Activated T-cell treated with anti-CD3 and anti-CD28 coated beads, Interleukin-2, amount 50 U/mL, for 48 hours (primary cell): ENCODE results near the gene G3BP1.
A peak's percentile ranks its signal among the peaks of the same experiment; 100 is the strongest.
"Not testable (repeated sequence)": the region's sequence is repeated elsewhere in the genome, so short reads cannot be mapped to it uniquely, and the experiment has no call there.

ENCODE experiments used
- DNase-seq, 2 experiments: peaks; one replicate each; pipeline ENCODE4 v3.0.0-alpha.2; 2020

G3BP1 gene

DNA sequence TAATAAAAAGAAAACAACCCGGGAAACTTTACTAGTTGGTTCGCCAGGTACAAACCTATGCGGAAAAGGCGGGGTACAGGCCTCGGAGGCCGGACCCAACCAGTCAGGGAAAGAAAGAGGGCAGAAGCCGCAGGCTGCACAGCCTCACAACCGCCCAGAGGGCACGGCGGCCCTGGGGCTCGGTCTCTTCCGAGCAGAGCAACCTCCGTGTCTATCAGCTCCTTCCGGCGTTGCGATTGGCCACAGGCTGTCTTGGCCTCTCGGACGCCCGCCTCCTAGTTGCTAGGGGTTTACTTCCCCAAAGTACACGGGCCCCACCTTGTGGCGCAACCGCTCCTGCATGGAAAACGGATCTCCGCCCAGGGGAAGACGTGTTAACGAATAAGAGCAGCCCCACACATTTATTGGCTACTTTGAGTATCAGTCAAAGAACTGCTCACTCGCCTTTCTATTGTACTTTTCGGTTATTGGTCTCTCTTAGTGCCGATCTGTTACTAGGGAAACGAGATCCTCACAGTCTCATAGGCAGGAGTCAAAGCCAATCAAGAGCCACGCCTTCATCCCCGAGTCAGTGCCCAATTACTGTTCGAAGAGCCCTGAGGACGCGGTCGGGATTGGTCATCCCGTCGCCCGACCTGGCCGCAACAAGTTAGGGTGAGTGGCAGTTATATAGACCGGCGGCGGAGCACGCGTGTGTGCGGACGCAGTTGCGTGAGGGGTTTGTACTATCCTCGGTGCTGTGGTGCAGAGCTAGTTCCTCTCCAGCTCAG lies at the start of gene G3BP1:
Gene G3BP1, plus strand, starts transcription at position 696 of the 770 bp plus-strand sequence. CDS start 14,667 bp downstream, outside the sequence.
- DNase-seq = peak; percentile 98 to 99

DNA sequence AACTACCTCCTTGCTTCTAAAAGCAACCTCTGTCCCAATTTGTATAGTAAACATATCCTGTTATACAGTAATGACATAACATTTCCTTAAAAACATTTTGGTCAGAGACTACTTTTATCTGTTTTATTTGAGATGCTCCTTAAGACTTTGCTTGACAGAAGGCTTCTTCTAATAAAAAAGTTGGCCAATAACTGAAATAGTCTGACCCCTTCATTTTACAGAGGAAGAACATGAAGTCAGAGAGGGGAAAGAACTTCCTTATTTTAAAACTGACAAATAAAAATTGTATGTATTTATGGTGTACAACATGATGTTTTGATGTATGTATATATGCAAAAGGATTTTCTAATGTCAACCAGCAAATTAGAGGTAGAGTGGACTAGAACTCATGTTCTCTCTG lies 49.2 kb upstream of the G3BP1 start:
- DNase-seq = no peak

DNA sequence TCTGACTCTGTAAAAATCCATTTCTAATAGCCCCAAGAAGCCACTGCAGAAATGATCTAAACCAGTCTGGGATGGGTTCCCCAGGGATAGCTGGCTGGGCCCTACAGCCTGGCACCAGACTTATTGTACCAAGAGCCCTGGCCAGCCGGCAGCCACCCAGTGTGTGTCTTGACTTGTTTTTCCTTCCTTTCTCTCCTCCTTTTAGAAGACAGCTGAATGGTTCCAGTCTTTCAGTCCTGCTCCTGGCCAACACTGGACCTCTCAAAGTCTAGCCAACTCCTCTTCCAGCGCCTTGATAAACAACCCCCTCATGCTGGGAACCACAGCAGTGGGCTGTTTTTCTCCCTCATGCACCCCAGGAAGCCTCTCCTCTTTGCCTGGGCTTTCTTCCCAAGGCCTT lies 47.4 kb upstream of the G3BP1 start:
- no peak for DNase-seq

DNA sequence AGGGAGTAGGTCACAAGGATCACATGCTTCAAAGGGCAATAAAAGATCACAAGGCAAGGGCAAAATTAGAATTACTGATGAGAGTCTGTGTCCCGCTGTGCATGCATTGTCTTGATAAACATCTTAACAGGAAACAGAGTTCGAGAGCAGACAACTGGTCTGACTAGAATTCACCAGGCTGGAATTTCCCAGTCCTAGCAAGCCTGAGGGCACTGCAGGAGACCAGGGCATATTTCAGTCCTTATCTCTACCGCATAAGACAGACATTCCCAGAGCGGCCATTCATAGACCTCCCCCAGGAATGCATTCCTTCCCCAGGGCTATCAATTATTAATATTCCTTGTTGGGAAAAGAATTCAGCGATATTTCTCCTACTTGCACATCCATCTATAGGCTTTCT lies 42.2 kb upstream of the G3BP1 start:
- not testable (repeated sequence) for DNase-seq

DNA sequence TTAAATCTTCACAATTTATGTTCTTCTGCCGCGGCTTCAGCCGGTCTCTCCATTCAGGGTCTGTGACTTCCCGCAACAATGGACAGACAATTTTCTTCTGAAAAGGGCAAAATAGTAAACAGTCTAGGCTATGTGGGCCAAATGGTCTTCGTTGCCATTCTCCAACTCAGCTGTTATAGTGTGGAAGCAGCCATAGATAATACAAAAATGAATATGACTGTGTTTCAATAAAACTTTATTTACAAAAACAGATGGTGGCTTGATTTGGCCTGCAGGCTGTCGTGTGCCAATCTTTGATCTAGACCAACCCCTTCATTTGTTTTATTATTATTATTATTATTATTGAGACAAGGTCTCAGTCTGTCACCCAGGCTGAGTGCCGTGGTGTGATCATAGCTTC lies 41.4 kb upstream of the G3BP1 start:
- DNase-seq = no peak

DNA sequence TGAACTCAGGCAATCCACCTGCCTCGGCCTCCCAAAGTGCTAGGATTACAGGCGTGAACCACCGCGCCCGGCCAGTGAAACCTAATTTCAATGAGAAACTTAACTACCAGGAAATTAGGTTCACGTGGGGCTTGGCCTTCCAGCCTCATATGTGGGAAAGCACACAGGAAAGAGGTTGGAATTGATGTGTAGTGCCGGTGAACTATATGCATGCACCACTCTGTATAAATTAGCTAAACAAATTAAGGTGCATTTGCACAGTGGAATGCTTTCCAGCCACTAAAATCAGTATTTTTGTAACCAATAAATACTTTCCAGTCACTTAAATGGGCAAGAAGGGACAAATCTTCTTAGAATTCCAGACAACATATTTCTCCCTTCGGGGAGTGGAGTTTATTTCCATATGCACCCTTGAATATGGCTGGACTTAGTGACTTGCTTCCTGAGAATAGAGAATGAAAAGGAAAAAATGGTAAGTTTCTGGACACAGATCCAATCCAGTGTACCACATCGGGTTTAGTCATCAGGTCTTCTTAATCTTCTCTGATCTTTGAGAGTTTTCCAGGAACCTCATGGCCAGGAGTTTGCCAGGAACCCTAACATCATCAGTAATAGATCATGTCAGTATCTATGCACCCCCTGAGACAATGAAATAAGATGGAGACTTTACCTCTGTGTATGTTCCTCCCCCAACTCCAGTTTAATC lies 38.2 kb upstream of the G3BP1 start:
- DNase-seq = no peak

DNA sequence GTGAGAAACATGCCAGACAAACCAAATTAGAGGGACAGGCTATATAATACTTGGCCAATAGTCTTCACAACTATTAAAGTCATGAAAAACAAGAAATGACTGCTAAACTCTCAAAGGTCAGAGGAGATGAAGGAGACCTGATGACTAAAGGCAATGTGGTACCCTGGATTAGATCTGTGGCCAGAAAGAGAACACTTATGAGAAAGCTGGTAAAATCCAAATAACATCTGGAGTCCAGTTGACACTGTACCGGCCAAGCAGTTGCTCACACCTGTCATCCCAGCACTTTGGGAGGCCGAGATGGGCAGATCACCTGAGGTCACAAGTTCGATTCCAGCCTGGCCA lies 37.7 kb upstream of the G3BP1 start:
- no peak for DNase-seq

DNA sequence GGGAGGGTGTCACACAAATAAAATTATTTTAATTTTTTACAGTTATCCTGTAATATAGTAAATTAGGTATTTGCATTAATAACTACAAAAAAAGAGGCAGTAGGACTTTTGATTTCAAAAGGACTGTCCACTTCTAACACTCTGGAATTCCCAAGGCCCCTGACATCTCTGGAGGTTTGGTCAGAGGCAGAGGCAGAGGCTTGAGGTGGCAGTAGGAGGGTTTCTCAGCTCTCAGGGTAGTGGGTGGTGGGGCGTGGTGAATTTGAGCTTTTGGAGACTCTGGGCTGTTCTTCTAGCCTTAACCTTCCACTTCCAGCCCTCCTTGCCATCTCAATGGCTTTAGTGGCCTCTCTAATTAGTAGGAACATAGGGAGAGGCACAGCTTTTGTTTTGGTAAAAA lies 36.1 kb upstream of the G3BP1 start:
- DNase-seq = no peak

DNA sequence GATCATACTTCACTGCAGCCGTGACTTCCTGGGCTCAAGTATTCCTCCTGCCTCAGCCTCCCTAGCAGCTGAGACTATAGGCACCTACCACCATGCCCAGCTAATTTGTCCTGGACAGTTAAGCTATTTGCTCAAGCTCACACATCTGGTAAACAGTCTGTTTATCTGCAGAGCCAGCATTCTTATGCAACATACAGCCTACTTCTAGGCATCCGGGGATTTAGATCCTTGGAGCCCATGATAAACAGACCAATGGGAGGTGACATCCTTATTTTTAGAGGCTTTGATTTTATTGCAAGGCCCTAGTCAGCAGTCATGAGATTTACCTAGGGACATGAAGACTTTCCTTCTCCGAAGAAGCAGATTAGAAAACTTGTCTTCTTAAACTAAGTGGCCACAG lies 34.3 kb upstream of the G3BP1 start:
- no peak for DNase-seq

DNA sequence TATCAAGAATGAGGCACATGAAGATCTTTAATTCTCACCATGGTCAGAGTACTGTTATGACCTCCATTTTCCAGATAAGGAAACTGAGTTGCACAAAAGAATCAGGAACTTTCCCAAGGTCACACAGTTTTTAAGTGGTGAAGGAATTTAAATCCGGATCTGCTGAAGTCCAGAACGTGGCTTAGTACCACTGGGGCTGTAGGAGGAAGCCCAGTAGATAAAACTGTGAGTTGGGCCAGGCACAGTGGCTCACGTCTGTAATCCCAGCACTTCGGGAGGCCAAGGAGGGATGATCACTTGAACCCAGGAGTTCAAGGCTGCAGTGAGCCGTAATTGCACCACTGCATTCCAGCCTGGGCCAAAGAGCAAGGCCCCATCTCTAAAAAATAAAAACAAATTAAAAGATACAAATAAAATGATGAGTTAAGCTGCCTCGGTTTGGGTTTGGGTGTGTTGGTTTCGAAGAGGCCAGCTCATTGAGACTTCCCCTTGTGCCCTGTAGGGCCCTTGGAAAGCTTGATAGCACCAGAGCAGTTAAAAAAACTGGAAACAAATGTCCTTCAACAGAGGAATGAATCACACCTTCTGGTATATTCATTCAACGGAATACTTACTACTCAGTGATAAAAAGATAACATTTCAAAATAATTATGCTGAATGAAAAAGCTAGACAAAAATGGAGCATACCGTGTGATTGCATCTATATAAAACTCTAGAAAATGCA lies 33.5 kb upstream of the G3BP1 start:
- no peak for DNase-seq

DNA sequence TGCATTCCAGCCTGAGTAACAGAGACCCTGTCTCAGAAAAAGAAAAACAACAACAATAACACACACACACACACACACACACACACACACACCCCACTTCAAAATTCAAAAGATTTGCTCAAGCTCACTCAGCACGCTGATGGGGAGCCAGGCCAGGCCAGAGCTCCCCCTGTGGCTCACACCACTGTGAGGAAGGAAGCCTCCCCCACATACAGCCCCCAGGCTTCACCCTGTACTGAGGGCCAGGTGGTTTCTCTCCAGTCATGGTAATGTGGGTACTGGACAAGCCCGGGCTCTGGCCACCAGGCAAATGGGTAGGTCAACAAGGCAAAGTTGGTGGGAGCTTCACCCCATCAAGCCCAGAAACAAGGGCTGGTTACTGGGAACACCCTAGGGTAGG lies 32.4 kb upstream of the G3BP1 start:
- no peak for DNase-seq

DNA sequence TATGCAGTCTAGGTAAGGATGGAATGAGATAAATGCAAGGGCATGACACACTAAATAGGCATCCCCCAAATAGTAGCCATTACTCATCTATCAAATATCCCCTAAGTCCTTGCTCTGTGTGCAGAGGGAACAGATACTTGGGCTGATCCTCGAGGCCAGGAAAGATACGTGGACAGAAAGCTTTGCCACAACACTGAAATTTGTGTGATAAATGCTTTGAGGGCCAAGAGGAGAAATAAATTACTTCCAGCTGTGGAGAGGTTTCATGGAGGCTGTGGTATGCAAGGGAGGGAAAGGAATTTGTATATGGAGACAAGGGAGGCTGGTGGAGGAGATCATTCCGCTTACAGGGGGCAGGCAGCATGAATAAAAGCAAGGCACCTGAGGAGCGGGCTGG lies 31.8 kb upstream of the G3BP1 start:
- no peak for DNase-seq

DNA sequence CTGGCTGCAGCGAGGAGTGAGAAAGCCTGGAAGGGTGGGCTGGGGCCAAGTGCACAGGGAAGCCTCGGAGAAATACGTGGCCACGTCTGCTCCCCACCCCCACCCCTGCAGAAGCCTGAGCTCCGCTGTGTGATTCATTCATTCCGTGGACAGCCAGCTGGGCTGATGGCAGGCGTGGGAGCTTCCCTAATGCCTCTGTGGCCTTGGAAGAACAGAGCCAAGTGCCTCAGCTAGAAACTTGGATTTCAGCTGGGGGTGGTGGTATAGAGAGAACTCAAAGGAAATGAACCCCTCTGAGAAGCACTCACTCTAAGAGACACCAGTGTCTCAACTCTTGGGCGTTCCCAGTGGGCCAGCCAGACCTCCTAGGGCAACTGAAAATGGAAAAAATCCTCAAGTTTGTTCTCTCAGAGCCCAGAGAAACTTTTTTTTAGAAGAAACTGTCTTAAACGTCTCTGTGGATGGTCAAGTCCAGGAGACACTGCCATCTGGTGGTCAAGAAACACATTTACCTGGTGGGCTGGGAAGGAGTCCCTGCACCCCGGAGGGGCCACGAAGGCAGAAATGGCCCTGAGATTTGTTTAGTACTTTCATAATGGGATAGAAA lies 31.3 kb upstream of the G3BP1 start:
- peak; percentile 44 to 57 for DNase-seq

DNA sequence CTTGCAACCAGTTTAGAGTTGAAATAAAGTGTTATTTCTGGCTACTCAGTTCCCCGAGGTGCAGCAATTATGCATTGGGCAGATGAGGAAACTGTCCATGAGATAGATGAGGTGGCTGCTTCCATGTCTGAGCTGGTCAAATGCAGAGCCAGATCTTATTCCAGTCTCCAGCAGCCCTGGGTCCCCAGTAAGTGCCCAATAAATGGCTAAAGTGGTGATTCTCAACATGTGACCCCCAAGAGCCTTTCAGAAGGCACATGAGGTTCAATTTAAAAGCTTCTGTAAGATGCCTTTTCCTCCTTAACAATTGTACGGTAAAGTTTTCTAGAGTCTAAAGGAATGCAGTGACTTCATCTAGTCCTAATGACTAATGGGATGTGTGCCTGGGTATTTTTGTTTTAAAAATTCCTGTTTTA lies 30.8 kb upstream of the G3BP1 start:
- no peak for DNase-seq

DNA sequence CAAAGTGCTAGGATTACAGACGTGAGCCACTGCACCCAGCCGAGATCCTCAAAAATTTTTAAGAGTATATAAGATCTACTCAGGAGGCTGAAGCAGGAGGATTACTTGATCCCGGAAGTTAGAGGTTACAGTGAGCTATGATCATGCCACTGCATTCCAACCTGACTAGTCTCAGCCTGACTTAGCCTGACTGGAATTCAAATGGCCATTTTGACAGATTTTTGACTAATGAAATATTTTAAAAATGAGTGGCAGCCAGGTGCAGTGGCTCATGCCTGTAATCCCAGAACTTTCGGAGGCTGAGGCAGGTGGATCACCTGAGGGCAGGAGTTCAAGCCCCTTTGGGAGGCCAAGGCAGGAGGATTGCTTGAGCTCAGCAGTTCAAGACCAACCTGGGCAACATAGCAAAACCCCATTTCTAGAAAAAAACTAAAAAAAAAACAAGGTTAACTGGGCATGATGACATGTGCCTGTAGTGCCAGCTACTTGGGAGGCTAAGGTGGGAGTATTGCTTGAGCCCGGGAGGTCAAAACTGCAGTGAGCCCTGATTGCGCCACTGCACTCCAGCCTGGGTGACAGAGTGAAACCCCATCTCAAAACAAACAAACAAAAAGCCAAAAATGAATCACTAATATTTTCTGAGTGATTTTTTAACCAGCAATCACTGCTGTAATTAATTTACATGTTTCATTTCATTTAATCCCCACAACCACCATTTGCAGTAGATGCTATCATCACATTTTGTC lies 29.9 kb upstream of the G3BP1 start:
- DNase-seq = no peak

DNA sequence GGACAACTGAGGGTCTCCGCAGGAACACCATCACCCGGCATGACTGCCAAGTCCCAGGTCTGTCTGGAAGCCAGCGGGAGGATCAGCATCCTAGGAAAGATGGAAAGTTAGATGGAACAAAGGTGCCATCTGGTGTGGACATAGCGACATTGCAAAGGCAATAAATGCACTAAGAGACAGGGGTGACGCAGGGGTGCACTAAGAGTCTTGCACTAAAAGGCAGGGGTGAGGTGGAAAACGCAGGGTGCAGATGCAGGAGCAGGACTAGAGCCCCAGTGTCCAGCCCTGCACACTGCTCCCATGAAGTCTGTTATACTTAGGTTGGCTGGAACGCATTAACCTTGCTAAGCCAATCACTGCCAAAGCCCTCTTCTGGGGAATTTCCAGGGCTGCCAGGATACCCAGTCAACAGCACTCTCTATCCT lies 28.9 kb upstream of the G3BP1 start:
- no peak for DNase-seq

DNA sequence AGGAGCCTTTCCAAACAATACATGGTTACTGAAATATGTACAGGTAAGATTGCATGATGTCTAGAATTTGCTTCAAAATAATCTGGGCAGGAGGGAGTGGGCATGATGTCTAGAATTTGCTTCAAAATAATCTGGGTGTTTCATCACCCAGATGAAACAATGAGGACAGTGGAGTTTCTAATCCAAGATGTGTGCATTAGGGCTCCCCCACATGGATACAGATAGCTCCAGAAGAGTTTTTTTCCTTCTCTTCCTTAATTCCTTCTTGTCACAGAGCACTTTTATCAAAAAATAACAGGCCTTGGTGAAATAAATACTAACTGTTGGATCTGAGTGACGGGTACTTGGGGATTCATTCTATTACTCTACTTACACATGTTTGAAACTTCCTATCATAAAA lies 28.2 kb upstream of the G3BP1 start:
- DNase-seq = no peak

DNA sequence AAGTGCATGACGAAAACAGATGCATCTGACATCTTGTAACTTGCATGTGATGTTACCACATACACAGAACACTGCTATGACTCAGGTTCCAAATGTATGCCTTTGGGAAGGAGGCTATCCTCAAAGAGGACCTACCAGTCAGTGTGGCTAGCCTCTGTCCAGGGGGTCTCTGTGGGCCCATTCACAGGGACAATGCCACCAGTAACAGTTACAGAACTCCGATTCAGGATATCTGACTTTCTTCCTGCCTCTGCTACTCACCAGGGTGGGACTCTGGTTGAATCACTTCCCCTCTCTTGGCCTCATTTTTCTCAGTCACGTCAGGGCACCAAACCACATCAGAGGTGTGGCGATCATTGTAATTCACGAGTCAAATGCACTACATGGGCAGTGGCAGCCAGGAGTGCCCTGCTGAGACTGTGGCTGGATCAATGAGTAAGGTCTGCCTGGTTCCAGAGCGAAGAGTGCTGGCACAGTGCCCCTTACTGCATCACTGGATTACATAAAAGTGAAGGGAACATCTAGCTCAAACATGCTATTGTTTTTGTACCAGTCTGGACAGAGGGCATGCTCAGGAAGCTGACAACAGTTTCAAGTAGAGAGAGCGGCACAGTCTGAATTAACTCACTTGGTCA lies 26.6 kb upstream of the G3BP1 start:
- peak; percentile 62 to 64 for DNase-seq

DNA sequence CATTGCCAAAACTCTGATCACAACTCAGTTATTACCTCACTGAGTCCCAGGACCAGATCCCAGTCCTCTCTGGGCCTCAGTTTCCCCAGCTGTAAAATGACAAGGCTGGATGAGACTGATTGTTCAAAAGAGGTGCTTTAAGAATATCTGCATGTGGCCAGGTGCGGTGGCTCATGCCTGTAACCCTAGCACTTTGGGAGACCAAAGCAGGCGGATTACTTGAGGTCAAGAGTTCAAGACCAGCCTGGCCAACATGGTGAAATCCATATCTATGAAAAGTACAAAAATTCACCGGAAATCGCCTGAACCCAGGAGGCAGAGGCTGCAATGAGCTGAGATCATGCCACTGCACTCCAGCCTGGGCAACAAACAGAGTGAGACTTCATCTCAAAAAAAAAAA lies 21.6 kb upstream of the G3BP1 start:
- DNase-seq = no peak

DNA sequence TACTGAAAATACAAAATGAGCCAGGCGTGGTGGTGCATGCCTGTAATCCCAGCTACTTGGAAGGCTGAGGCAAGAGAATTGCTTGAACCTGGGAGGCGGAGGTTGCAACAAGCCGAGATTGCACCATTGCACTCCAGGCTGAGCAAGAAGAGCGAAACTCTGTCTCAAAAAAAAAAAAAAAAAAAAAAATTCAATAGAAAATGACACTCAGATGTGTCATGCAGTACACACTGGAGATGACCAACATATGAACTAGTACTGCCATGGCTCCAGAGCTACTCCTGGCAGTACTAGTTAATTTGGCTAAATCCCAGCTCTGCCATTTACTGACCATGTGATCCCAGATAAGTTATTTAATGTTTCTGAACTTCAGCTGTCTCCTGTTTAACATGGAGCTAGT lies 20.7 kb upstream of the G3BP1 start:
- DNase-seq = no peak

DNA sequence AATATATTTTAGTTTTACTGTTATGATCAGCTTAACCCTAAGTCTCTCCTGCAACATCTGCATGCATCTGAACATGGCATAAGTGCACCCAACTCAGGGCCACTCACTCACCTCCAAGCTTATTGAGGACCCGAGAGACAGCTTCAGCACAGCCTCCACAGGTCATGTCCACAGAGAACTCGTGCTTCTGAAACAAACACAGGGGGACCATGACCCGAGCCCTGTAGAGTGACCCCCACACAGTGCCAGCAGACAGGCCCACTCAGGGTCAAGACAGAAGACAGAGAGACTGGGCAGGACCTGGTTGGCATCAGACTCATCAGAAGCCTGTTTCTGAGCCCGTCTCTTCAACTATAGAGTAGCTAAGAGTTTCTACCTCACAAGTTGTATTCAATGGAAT lies 20.2 kb upstream of the G3BP1 start:
- DNase-seq = no peak

DNA sequence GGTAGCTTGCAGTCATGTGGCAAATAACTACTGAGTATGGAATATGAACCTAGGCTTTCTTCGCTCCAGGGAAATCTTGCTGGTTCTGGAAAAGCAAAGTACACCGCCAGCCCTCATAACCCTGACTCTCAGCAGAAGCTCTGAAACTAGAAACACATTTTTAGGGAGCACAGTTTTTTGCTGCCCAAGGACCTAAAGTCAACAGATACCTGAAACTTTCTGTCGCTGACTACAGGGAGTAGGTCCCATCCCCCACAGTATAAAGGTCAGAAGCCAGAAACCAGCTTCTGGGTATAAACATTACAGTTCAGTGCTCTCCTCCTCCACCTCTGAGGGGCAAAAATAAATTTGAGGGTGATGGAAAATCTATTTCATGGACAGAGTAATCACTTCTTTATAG lies 16.4 kb upstream of the G3BP1 start:
- no peak for DNase-seq
